HS-27A (cell line): Measurements from ENCODE around the gene FBN3.

ENCODE experiments used
- DNase-seq: peaks from one replicate; pipeline ENCODE4 v3.0.0-alpha.2; 2012; ENCODE audit warnings: low read depth, missing footprints

Gene FBN3

DNA sequence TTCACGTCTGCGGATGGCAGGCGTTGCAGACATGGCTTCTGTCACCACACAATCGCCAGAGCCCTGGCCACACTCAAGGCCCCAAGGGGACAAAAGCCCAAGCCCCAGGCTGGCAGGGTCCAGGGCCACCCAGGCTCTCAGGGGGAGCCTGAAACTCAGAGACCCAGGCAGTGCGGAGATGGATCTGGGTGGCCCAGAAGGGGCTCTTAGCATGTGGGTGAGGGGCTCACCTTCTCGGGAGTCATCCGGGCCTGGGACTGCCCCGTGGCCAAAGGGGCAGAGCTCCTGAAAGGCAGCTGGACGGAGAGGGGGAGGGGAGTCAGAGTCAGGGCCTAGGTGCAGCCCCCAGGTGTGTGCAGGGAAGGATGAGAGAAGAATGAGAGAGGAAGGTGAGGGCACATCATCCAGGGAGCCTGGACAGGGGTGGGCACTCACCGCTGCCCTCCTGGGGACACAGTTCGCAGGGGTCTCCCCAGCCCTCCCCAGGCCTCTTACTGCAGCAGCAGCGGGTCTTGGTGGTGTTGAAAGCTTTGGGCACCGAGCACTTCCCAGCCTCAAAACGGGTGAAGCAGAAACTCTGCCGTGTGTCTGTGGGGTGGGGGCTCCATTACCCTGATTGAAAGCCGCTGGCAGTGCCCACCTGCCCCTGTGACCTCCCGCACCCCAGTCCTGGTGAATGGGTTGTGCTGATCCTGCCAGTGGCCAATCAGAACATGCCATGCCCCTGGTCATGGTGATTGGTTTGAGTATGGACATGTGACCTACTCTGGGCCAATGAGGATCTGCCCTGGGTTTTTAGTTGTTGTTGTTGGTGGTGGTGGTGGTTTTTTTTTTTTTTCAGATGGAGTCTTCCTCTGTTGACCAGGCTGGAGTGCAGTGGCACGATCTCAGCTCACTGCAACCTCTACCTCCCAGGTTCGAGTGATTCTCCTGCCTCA is 59.5 kb downstream of the FBN3 start:
- DNase-seq: no peak

DNA sequence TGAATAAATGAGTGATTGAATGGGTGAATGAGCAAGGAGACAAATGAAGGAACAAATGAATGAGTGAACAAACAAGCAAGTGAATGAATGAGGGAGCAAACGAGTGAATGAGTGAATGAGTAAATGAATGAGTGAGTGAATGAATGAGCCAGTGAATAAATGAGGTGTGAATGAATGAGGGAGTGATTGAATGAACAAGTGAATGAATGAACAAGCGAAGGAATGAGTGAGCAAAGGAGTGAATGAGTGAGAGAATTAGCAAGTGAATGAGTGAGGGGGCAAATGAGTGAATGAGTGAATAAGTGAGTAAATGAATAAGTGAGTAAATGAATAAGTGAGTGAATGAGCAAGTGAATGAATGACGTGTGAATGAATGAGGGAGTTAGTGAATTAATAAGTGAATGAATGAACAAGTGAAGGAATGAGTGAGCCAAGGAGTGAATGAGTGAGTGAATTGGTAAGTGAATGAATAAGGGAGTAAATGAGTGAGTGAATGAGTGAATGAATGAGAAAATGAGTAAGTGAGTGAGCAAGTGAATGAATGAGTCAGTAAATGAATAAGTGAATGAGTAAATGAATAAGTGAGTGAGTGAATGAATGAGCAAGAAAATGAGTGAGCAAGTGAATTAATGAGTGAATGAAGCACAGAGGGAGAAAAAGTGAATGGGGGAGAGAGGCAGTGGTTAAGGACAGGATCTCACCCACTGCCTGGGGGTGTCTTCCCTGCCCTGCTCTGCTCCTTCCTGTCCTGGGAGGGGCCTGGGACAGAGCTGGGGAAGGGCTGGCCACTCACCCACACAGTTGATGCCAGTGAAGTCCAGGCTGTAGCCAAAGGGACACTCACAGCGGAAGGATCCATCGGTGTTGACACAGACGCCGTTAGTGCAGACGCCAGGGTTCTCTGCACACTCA is 60.4 kb downstream of the FBN3 start:
- no peak for DNase-seq

DNA sequence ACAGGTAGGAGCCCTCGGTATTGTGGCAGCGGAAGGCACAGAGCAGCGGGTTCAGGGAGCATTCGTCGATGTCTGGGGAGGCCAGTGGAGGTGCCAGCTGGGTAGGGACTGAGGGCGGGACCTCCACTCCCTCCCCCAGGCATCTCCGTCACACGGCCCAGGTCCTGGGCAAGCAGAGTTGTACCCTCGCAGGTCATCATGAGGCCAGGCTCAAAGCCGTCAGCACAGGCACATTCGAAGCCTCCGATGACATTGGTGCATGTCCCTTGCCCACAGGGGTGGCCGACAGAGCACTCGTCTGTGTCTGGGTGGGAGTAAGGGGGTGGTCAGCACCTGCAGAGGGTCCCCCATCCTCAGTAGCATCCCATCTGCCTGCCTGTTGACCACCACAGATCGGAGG is 61.5 kb downstream of the FBN3 start:
- no peak for DNase-seq

DNA sequence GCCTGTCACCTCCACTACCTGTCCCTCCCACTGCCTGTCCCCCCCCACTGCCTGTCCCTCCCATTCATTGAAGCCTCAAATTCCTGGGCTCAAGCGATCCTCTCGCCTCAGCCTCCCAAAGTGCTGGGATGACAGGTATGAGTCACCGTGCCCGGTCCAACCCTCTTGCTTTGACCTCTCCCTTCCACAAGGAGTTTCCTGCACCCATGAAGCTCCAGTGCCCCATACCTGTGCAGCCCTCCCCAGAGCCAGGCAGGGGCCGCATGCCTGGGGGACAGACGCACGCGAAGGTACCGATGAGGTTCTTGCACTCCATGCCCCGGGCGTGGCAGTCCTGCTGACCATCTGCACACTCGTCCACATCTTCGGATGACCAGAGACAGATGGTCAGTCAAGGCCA is 62.5 kb downstream of the FBN3 start:
- DNase-seq: no peak

DNA sequence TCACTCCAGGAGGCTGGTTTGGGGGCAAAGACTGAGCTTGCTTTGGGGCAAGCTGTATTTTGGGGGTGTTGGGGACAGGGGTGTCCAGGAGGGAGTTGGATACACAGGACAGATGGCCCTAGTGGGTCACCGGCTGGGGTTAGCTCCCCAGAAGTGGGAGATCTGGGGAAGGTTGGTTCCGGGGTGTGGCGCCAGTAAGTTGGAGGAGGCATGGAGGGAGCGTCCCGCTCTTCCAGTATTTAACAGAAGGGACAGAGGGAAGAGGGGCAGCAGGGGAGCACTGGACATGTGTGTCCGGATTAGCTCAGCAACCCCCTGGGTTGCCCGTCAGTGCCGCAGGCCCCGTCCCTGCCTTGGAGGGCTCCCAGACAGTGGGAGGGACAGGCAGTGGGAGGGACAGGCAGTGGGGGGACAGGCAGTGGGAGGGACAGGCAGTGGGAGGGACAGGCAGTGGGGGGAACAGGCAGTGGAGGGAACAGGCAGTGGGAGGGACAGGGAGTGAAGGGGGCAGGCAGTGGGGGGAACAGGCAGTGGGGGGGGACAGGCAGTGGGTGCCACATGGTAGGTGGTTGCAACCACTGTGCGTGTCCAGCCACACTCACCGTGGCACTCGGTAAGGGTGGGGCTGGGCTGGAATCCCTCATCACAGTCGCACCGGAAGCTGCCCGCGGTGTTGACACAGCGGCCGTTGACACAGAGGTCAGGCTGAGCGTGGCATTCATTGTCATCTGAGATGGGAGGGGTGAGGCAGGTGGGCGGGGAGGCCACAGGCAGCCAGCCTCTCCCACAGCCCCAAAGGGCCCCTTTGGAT is 63.6 kb downstream of the FBN3 start:
- no peak for DNase-seq

DNA sequence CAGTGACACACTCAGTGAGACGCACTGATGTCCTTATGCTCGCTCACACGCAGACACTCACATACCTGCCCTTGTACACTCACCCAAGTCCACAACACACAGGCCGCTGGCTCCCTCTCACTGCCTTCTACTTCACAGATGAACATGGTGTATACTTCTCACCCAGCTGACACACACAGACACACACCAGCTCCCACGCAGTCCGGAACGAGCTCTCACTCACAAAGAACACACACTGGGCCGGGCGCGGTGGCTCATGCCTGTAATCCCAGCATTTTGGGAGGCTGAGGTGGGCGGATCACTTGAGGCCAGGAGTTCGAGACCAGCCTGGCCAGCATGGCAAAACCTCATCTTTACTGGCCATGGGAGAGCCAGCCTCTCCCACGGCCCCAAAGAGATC is 65.2 kb downstream of the FBN3 start:
- no peak for DNase-seq

DNA sequence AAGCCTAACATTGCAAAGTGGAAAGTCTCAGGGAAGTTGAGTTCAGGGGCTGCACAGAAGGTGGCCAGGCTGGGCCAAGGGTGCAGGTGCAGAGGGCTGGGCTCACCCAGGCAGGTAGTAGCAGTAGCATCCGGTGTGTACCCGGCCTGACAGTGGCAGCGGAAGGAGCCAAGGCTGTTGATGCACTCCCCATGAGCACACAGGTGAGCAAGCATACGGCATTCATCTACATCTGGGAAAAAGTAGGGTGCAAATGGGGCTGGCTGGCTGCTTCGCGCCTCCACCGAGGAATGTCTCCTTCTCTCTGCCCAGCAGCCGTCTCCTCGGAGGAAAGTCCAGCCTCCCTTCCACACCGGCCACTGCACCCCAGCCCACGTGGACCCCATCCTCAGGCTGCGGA is 66.3 kb downstream of the FBN3 start:
- no peak for DNase-seq

DNA sequence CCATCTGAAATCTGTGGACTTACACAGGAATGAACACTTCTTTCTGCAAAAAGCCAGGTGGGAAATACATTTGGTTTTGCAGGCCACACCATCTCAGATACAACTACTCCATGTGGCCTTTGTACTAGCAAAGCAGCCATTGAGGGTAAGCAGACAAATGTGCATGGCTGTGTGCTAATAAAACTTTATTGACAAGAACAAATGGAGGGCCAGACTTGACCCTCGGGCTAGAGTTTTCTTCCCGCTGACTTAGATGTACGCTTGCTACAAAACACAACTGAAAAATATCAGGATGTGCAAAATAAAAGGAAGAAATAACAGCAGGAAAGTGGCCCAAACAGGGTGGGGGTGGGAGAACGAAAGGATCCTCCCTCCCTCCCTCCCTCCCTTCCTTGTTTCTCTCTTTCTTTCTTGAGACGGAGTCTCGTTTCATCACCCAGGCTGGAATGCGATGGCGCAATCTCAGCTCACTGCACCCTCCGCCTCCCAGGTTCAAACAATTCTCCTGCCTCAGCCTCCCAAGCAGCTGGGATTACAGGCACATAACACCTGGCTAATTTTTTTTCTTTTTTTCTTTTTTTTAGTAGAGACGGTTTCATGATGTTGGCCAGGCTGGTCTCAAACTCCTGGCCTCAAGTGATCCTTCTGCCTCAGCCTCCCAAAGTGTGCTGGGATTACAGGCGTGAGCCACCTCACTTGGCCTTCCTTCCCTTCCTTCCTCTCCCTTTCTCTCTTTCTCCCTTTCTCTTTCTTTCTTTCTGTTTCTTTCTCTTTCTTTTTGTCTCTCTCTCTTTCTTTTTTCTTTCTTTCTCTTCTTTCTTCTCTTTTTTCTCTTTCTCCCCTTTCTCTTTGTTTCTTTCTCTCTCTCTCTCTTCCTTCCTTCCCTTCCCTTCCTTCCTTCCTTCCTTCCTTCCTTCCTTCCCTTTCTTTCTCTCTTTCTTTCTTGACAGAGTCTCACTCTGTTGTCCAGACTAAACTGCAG is 67.5 kb downstream of the FBN3 start:
- DNase-seq: no peak

DNA sequence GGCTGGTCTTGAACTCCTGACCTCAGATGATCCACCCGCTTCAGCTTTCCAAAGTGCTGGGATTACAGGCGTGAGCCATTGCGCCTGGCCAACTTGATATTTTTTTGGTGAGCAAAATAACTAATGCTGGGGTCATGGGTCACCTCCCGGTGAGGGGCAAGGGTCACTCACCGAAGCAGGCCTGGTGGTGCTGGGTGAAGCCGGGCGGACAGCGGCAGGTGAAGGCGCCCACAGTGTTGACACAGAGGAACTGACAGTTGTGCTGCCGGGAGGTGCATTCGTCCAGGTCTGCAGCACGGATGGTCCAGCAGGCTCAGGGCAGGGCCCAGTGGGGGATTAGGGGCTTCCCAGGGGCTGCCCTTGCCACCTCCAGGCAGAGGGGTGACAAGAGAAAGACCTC is 68.6 kb downstream of the FBN3 start:
- no peak for DNase-seq

DNA sequence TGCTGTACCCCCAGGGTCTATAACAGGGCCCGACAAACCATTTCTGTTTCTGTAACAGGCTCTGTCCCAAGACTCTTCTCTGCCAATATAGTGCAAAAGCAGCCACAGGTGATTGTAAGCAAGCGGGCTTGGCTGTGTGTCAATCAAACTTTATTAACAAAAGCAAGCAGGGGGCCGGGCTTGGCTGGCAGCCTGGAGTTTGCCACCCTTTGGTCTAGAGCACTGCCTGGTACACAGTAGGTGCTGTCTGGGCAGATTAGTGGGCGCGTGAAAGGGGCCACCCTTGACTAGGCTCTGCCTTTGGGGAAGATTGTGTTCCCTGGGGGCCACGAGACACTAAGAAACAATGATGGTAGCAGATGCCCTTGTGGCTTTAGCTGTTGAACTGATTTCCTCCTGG is 69.4 kb downstream of the FBN3 start:
- no peak for DNase-seq

DNA sequence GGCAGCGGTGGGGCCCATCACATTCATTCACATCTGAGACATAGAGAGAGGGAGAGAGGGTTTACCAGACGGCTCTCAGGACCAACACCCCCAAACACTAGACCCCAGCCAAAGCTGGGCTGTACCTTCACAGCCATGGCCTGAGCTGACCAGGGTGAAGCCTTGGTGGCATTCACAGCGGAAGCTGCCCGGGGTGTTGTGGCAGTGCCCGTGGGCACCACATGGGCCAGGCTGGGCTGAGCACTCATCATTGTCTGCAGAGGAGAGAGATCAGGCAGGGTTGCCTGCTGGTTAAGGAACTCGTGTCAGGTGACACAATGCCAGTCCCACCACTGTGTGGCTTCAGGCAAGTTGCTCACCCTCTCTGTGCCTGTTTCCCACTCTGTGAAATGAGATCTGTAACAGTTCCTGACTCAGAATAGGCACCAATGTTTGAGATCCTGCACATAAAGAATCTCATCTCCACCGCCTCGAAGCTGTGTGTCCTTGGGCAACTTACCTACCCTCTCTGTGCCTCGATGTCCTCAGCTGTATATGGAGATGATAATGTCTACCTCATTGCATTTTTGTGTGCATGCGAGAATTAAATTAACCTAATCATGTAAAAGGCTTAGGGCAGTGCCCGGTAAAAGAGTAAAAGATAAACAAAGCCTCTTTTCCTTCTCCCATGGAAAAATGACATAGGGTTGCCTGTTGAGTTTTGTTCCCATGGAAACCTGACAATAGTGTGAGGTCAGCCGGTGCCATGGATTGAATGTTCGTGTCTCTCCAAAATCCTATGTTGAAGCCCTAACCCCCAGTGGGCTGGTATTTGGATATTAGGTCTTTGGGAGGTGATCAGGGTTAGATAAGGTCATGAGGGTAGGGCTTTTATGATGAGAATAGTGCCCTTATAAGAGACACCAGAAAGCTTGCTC is 74.0 kb downstream of the FBN3 start:
- no peak for DNase-seq

DNA sequence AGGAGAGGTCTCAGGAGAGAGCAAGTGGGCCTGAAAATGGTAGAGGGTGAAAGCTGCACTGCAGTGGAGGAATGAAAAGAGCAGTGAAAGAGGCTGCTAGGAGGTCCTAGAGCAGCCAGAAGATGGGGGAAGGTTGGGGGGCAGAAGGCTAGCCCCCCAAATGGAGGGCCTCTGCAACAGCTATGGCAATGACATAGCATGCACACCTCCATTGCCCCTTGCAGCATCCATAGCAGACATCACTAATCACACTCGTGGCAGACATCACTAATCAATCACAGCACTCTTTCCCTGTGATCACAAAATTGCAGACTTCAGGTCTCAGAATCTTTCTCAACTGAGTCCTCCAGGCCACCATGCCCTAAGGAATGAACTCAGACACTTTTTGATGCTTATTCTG is 74.9 kb downstream of the FBN3 start:
- DNase-seq: no peak

DNA sequence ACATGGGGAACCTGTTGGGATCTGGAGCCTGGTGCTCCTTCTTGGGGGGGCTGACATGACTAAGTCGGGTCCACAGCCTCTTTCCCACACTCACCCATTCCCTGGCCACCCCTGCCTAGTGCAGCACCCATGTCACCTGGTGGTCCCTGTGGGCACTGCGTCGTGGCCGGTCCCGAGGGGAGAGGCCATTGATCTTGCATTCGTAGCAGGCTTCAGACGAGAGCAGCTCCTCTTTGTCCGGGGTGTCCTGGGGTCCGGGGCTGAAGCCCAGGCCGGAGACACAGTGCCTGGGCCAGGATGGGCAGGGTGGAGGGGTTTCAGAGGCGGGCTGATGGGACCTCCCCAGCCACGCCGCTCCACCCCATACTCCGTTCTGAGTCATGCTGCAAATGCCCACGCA is 77.5 kb downstream of the FBN3 start:
- DNase-seq: no peak

DNA sequence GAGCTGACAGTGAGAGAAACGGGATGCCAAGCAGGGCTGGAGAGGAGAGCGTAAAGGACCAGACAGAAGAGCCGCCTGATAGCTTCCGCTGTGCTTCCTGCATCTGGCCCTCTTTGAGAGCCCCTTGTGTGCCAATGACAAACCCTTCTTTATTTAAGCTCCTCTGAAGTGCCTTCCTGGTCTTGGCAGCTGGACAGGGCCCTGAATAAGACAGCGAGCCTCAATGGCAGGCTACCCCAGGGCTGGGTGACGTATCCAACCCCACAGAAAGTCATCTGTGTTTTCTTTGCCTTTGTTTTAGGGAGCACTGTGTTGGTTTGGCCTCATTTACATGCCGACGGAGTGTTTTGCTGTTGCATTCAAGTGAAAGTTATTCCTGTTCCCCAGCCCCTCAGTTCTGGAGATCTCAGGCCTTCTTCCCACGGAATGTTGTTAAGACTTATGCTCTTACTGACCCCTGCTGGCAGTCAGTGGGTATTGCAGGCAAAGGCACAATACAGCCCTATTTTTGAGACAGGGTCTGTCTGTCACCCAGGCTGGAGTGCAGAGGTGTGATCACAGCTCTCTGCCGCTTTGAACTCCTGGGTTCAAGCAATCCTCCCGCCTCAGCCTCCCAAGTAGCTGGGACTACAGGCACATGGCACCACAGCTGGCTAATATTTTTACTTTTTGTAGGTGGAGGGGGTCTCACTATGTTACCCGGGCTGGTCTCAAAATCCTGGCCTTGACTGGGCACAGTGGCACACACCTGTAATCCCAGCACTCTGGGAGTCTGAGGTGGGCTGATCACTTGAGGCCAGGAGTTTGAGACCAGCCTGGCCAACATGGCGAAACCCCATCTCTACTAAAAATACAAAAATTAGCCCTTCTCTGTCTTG is 80.1 kb downstream of the FBN3 start:
- no peak for DNase-seq

DNA sequence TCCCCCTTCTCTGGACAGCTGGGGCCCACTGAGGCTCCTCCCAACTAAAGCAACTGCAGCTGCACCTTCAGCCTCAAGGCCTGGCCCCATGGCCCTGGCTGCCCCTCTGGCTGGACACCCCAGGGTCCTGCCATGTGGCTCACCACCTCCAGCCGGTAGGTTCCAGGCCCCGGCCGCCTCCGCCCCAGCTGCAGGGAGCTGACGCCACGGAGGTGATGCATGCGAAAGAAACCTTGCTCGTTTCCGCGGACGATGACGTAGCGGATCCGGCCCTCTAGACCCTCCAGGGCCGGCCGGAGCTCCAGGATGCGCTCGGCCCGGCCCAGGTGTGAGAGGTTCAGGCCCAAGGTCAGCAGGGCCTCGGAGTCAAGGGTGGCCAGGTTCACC is 83.5 kb downstream of the FBN3 start:
- no peak for DNase-seq

DNA sequence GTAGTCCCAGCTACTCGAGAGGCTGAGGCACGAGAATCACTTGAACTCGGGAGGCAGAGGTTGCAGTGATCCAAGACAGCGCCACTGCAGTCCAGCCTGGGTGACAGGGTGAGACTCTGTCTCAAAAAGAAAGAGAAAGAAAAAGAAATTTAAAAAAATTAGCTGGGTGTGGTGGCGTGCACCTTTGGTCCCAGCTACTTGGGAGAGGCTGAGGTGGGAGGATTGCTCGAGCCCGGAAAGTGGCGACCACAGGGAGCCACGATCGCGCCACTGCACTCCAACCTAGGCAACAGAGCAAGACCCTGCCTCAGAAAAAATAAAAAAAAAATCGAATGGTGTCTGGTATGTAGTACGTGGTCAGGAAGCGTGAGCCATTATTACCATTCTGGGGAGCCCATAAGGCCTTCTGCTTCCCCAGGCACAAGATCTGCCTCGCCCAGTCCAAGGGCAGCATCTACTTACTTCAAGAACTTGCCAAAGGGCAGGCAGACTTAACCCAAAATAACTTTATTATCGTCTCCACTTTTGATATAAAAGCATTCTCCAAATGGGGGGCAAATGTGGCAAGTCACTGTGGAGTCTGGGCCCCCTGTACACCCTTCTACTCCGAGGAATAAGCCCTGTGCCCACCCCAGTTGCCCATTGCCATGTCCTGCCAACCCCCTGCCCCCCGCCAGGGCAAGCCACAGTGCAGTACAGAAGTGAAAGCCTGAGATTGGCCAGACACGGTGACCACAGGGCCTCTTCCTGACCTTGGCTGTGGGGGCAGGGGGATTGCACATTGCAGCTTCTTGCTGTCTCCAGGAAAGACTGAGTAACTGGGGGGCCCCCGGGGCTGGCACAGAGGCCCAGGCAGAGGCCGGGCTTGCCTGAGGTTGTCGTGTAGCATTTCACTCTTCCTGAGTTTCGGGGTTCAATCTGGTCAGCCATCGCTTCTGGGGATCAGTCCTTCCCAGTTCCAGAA is 84.2 kb downstream of the FBN3 start:
- no peak for DNase-seq

DNA sequence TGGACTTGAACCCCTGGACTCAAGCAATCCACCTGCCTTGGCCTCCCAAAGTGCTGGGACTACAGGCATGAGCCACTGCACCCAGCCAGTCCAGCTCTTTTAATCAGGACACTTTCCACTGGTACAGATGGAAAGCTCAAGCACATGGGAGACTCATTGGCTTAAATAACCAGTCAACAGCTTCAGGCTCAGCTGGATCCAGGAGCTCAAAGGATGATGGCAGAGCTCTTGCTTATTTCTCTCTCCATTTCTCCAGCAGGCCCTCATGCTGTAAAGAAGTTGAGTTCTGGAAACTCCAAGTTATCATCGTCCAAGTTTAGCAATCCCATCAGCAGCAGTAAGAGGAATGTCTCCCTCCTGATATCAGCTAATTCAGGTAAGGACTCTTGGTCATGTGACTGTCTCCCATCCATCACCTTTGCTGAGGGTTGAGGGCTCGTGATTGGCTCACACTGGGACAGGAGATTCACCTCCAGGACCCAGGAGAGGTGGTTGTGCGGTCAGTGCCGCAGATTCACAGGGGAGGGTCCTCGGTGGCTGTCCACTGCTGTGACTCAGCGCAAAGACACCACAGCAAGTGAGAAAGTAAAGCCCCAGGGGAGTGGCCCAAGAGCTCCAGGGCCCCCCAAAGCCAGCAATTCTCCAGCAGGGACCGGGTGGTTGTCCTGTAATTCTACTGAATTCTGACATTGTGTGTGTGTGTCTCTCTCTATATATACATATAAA is 91.7 kb downstream of the FBN3 start:
- DNase-seq: no peak
